Activated CD8-positive, alpha-beta memory T cell treated with anti-CD3 and anti-CD28 coated beads, Interleukin-2, amount 50 U/mL, for 24 hours (primary cell): Measurements from ENCODE around the gene HPCA.
"Not testable (repeated sequence)": the region's sequence is repeated elsewhere in the genome, so short reads cannot be mapped to it uniquely, and the experiment has no call there.

Source experiments
- DNase-seq: peaks from one replicate; pipeline ENCODE4 v3.0.0-alpha.2; 2020; ENCODE audit errors: extremely low read depth

Gene HPCA

GRCh38 chr1:32902535-32902920 is 16.2 kb downstream of the HPCA start:
- DNase-seq = no peak

- DNase-seq = no peak
Measured at GRCh38 chr1:32903991-32904785, 17.9 kb downstream of the HPCA start.

GRCh38 chr1:32904797-32905196 is 18.5 kb downstream of the HPCA start:
- no peak for DNase-seq

- not testable (repeated sequence) for DNase-seq
Measured at GRCh38 chr1:32905588-32905987, 19.3 kb downstream of the HPCA start.

GRCh38 chr1:32906654-32907053 is 20.4 kb downstream of the HPCA start:
- no peak for DNase-seq

GRCh38 chr1:32907435-32907834 is 21.1 kb downstream of the HPCA start:
- DNase-seq = no peak

- DNase-seq = no peak
Measured at GRCh38 chr1:32910319-32910718, 24.0 kb downstream of the HPCA start.

- no peak for DNase-seq
Measured at GRCh38 chr1:32915766-32916706, 29.7 kb downstream of the HPCA start.

GRCh38 chr1:32917521-32917920 is 31.2 kb downstream of the HPCA start:
- no peak for DNase-seq

- no peak for DNase-seq
Measured at GRCh38 chr1:32918179-32918578, 31.9 kb downstream of the HPCA start.

- DNase-seq = no peak
Measured at GRCh38 chr1:32919811-32920733, 33.8 kb downstream of the HPCA start.

- DNase-seq = no peak
Measured at GRCh38 chr1:32920833-32921232, 34.5 kb downstream of the HPCA start.

GRCh38 chr1:32924881-32925344 is 38.6 kb downstream of the HPCA start:
- DNase-seq = no peak

- no peak for DNase-seq
Measured at GRCh38 chr1:32925403-32926162, 39.3 kb downstream of the HPCA start.

GRCh38 chr1:32926562-32926961 is 40.3 kb downstream of the HPCA start:
- no peak for DNase-seq

- no peak for DNase-seq
Measured at GRCh38 chr1:32927441-32927840, 41.1 kb downstream of the HPCA start.

- DNase-seq = no peak
Measured at GRCh38 chr1:32928285-32928684, 42.0 kb downstream of the HPCA start.

GRCh38 chr1:32928715-32929114 is 42.4 kb downstream of the HPCA start:
- no peak for DNase-seq

- DNase-seq = no peak
Measured at GRCh38 chr1:32929366-32929765, 43.1 kb downstream of the HPCA start.

- no peak for DNase-seq
Measured at GRCh38 chr1:32931760-32932159, 45.5 kb downstream of the HPCA start.
